H9 (cell line): Measurements from ENCODE around the gene ZNF860. TPM values are rescaled to one million over a fixed set of nuclear protein-coding genes. Genes with fewer than 3 reads are reported as not detected.

ENCODE experiments used
- DNase-seq: peaks from one replicate; pipeline ENCODE4 v3.0.0-alpha.2; 2017
- H2AFZ ChIP-seq: one replicate; pipeline ENCODE4 v1.6.1; 2013; ENCODE audit warnings: mild to moderate bottlenecking, low read length, control low read depth, moderate library complexity
- H2AK5ac ChIP-seq: 2 replicates; pipeline ENCODE4 v1.6.1; 2013; ENCODE audit warnings: low read length, control low read depth, mixed read lengths; ENCODE audit not compliant: insufficient read length
- H2BK120ac ChIP-seq: one replicate; pipeline ENCODE4 v1.6.1; 2013; ENCODE audit warnings: low read depth, mild to moderate bottlenecking, low read length, control low read depth, inconsistent platforms; ENCODE audit not compliant: poor library complexity, severe bottlenecking
- H2BK12ac ChIP-seq: 2 replicates; pipeline ENCODE4 v1.6.1; 2013; ENCODE audit warnings: low read length, control low read depth, mixed read lengths, low read depth; ENCODE audit not compliant: insufficient read length
- H2BK15ac ChIP-seq: 2 replicates; pipeline ENCODE4 v1.6.1; 2013; ENCODE audit warnings: low read depth, low read length, control low read depth
- H2BK20ac ChIP-seq: one replicate; pipeline ENCODE4 v1.6.1; 2013; ENCODE audit warnings: low read depth, mild to moderate bottlenecking, low read length, control low read depth, inconsistent platforms; ENCODE audit not compliant: poor library complexity, severe bottlenecking
- H2BK5ac ChIP-seq: 2 replicates; pipeline ENCODE4 v1.6.1; 2013; ENCODE audit warnings: low read length, control low read depth, mixed read lengths; ENCODE audit not compliant: insufficient read length
- H3K14ac ChIP-seq: 2 replicates; pipeline ENCODE4 v1.6.1; 2013; ENCODE audit warnings: low read length, control low read depth; ENCODE audit not compliant: insufficient read depth
- H3K18ac ChIP-seq: 2 replicates; pipeline ENCODE4 v1.6.1; 2013; ENCODE audit warnings: low read depth, mild to moderate bottlenecking, mixed read lengths, low read length, control low read depth; ENCODE audit not compliant: insufficient read length
- H3K23ac ChIP-seq: 2 replicates; pipeline ENCODE4 v1.6.1; 2013; ENCODE audit warnings: low read length, control low read depth, mixed read lengths, low read depth; ENCODE audit not compliant: insufficient read length
- H3K23me2 ChIP-seq: 2 replicates; pipeline ENCODE4 v1.6.1; 2013; ENCODE audit warnings: low read depth, mild to moderate bottlenecking, mixed read lengths, low read length, control low read depth; ENCODE audit not compliant: insufficient read length, poor library complexity, severe bottlenecking
- H3K27ac ChIP-seq: 2 replicates; pipeline ENCODE4 v1.5.1; 2013; ENCODE audit warnings: low read length, control low read depth, mixed read lengths, low read depth; ENCODE audit not compliant: insufficient read length
- H3K27me3 ChIP-seq: 2 replicates; pipeline ENCODE4 v1.6.1; 2013; ENCODE audit warnings: low read length, control low read depth, inconsistent platforms; ENCODE audit not compliant: insufficient read depth
- H3K4ac ChIP-seq: 2 replicates; pipeline ENCODE4 v1.6.1; 2013; ENCODE audit warnings: low read depth, mild to moderate bottlenecking, control low read depth, inconsistent platforms, low read length, moderate library complexity
- H3K4me1 ChIP-seq: 2 replicates; pipeline ENCODE4 v1.6.1; 2013; ENCODE audit warnings: low read length, control low read depth, inconsistent platforms; ENCODE audit not compliant: insufficient read depth
- H3K4me2 ChIP-seq: 2 replicates; pipeline ENCODE4 v1.6.1; 2013; ENCODE audit warnings: low read length, control low read depth, mixed read lengths; ENCODE audit not compliant: insufficient read length, insufficient read depth
- H3K56ac ChIP-seq: 2 replicates; pipeline ENCODE4 v1.6.1; 2013; ENCODE audit warnings: low read depth, mild to moderate bottlenecking, mixed read lengths, low read length, control low read depth; ENCODE audit not compliant: insufficient read length
- H3K79me1 ChIP-seq: 2 replicates; pipeline ENCODE4 v1.6.1; 2013; ENCODE audit warnings: low read depth, mild to moderate bottlenecking, moderate library complexity, low read length, control low read depth, inconsistent platforms; ENCODE audit not compliant: insufficient read depth, poor library complexity, severe bottlenecking
- H3K79me2 ChIP-seq: 2 replicates; pipeline ENCODE4 v1.6.1; 2013; ENCODE audit warnings: low read length, control low read depth, inconsistent platforms; ENCODE audit not compliant: insufficient read depth
- H3K9ac ChIP-seq: 2 replicates; pipeline ENCODE4 v1.6.1; 2013; ENCODE audit warnings: low read length, control low read depth, mixed read lengths; ENCODE audit not compliant: insufficient read length; ENCODE audit errors: extremely low read depth
- H3K9me3 ChIP-seq: one replicate; pipeline ENCODE4 v1.6.1; 2013; ENCODE audit warnings: low read depth, low read length, inconsistent platforms; ENCODE audit not compliant: control insufficient read depth
- H3T11ph ChIP-seq: one replicate; pipeline ENCODE4 v1.6.1; 2013; ENCODE audit warnings: mild to moderate bottlenecking, low read length, control low read depth, inconsistent platforms
- H4K20me1 ChIP-seq: one replicate; pipeline ENCODE4 v1.6.1; 2013; ENCODE audit not compliant: control insufficient read depth, insufficient read length, insufficient read depth
- H4K5ac ChIP-seq: 2 replicates; pipeline ENCODE4 v1.6.1; 2013; ENCODE audit warnings: low read depth, mild to moderate bottlenecking, mixed read lengths, low read length, control low read depth; ENCODE audit not compliant: insufficient read length
- H4K8ac ChIP-seq: replicated peaks from 2 replicates; pipeline ENCODE4 v1.6.1; 2013; ENCODE audit warnings: low read length, control low read depth, mixed read lengths, low read depth; ENCODE audit not compliant: insufficient read length
- H4K91ac ChIP-seq: 2 replicates; pipeline ENCODE4 v1.6.1; 2013; ENCODE audit warnings: low read depth, mild to moderate bottlenecking, moderate library complexity, mixed read lengths, low read length, control low read depth; ENCODE audit not compliant: insufficient read length
- H3K27ac Mint-ChIP-seq, 3 experiments: 2 replicates in 2 of 3; 3 replicates in 1 of 3; pipeline ENCODE4 v1.8.0; 2020 to 2021; ENCODE audit warnings: mixed read lengths in 3 of 3, mild to moderate bottlenecking in 1 of 3, moderate library complexity in 1 of 3
- H3K27me3 Mint-ChIP-seq: 2 replicates; pipeline ENCODE4 v1.8.0; 2021; ENCODE audit warnings: low read depth, mild to moderate bottlenecking, moderate library complexity, mixed read lengths
- H3K36me3 Mint-ChIP-seq, 3 experiments: 2 replicates in 2 of 3; 3 replicates in 1 of 3; pipeline ENCODE4 v1.8.0; 2020 to 2021; ENCODE audit warnings: low read depth in 3 of 3, mixed read lengths in 3 of 3; ENCODE audit not compliant: insufficient read depth in 1 of 3
- H3K4me1 Mint-ChIP-seq, 2 experiments: 2 replicates each; pipeline ENCODE4 v1.8.0; 2020; ENCODE audit warnings: mixed read lengths in 2 of 2
- H3K4me3 Mint-ChIP-seq, 2 experiments: 2 replicates in 1 of 2; 3 replicates in 1 of 2; pipeline ENCODE4 v1.8.0; 2020 to 2021; ENCODE audit warnings: mild to moderate bottlenecking in 2 of 2, mixed read lengths in 2 of 2, moderate library complexity in 1 of 2
- H3K9me3 Mint-ChIP-seq, 2 experiments: 2 replicates in 1 of 2; 3 replicates in 1 of 2; pipeline ENCODE4 v1.8.0; 2020; ENCODE audit warnings: mild to moderate bottlenecking in 2 of 2, mixed read lengths in 2 of 2, moderate library complexity in 1 of 2
- WGBS: extraction: QIAGEN DNeasy Blood & Tissue Kit; methylation state at CpG from one replicate; pipeline ENCODE4 v1.1.7; 2013; ENCODE audit warnings: missing lambda C conversion rate, low lambda C conversion rate, mixed read lengths; ENCODE audit not compliant: insufficient read length; ENCODE audit errors: extremely low coverage; 5-methylcytosine and 5-hydroxymethylcytosine counted together
- total RNA-seq: library from RNA; stranded (reverse); gene quantifications from 2 replicates; pipeline ENCODE4 v1.2.1, GENCODE V29; 2021
- TF ChIP-seq, protein P1 (sequence below): fragments of 200-600 bp; sonication (generic); conservative IDR thresholded peaks from 3 replicates; pipeline ENCODE4 v1.8.0; 2021; ENCODE audit warnings: antibody characterized with exemption, mild to moderate bottlenecking

ZNF860 gene
- total RNA-seq, 1 experiment from 2014 or later, result 2.6 TPM

DNA sequence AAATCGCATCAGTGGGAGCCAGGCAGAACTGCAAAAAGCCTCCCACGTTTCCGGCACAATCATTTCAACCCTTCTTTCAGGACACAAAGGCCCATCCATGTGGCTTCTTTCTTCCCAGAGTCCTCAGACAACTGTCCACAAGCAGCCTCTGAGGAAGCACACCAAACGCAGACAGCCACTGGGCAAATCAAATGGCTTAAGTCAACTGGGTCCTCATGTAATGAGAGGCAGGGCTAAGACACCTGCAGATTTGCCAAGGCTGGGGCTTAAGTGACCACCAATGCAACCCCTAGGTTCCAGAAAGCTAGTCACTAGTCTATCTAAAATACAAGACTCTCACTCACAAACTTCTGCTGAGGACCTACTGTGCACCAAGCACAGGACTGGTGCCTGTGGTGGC lies 8.5 kb upstream of the ZNF860 start:
- Histone ChIP-seq H3K4ac (no peak overlapping the region), H2BK15ac (no peak overlapping the region), H3T11ph (no peak overlapping the region), H3K4me2 (no peak overlapping the region), H3K9ac (no peak overlapping the region), H3K9me3 (no peaks in the 10 kb centered on the region), H4K91ac (no peak overlapping the region), H2BK12ac (no peak overlapping the region), H4K20me1 (no peaks in the 10 kb centered on the region), H2BK5ac (no peak overlapping the region), H2AK5ac (no peak overlapping the region), H2BK20ac (no peak overlapping the region), H3K23me2 (no peaks in the 10 kb centered on the region), H3K56ac (no peak overlapping the region), H3K23ac (no peak overlapping the region), H2BK120ac (no peak overlapping the region), H3K27me3 (no peaks in the 10 kb centered on the region), H3K27ac (no peak overlapping the region), H2AFZ (no peak overlapping the region), H3K79me2 (peaks cover 33% of the 10 kb centered on the region; the same call in 1 of the 2 replicates), H4K5ac (no peak overlapping the region), H4K8ac (no peak overlapping the region), H3K18ac (no peak overlapping the region), H3K4me1 (peaks cover 18% of the 10 kb centered on the region), H3K14ac (no peak overlapping the region), H3K79me1 (no peaks in the 10 kb centered on the region)
- H3K27me3 Mint-ChIP-seq, result no peaks in the 10 kb centered on the region
- no CpG with 5 or more reads among the region's 4 CpGs for WGBS
- no peak overlapping the region for H3K4me3 Mint-ChIP-seq
- peak overlapping the region in 2 of 3 experiments; percentile 77 to 89; a peak in 4 of 7 replicates for H3K27ac Mint-ChIP-seq
- TF ChIP-seq, protein P1, sequence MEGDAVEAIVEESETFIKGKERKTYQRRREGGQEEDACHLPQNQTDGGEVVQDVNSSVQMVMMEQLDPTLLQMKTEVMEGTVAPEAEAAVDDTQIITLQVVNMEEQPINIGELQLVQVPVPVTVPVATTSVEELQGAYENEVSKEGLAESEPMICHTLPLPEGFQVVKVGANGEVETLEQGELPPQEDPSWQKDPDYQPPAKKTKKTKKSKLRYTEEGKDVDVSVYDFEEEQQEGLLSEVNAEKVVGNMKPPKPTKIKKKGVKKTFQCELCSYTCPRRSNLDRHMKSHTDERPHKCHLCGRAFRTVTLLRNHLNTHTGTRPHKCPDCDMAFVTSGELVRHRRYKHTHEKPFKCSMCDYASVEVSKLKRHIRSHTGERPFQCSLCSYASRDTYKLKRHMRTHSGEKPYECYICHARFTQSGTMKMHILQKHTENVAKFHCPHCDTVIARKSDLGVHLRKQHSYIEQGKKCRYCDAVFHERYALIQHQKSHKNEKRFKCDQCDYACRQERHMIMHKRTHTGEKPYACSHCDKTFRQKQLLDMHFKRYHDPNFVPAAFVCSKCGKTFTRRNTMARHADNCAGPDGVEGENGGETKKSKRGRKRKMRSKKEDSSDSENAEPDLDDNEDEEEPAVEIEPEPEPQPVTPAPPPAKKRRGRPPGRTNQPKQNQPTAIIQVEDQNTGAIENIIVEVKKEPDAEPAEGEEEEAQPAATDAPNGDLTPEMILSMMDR, result no peak
- peaks cover 8 to 11% (median 8%) of the 10 kb centered on the region in 3 experiments; a peak in 6 of 7 replicates for H3K36me3 Mint-ChIP-seq
- DNase-seq, result no peak
- peaks cover 42 to 58% of the 10 kb centered on the region in 2 experiments for H3K4me1 Mint-ChIP-seq
- H3K9me3 Mint-ChIP-seq, result no peaks in the 10 kb centered on the region
